GM23248 (cell line): ENCODE data around the gene BPIFA3.

ENCODE experiments used
- EZH2 ChIP-seq: fragments of 200-600 bp; sonication (generic); IDR thresholded peaks from 2 replicates; pipeline ENCODE4 v1.6.1; 2018; ENCODE audit warnings: antibody characterized with exemption, mild to moderate bottlenecking; ENCODE audit not compliant: insufficient read depth, poor library complexity, severe bottlenecking
- EZH2phosphoT487 ChIP-seq: fragments of 200-600 bp; sonication (generic); IDR thresholded peaks from 2 replicates; pipeline ENCODE4 v1.6.1; 2018; ENCODE audit warnings: antibody characterized with exemption, moderate library complexity, mild to moderate bottlenecking, low read depth; ENCODE audit not compliant: insufficient read depth

- no peak for TF ChIP-seq EZH2
- no peak for TF ChIP-seq EZH2phosphoT487
Measured at GRCh38 chr20:33188421-33188820, 28.7 kb upstream of the BPIFA3 start.
